HEK293 (cell line): ENCODE measurements around the gene ANTXR2.

Experiments
- CTCF ChIA-PET: fragments of 350-600 bp; formaldehyde crosslinking; extraction: SDS; loops from one replicate; lab custom pipeline; 2021; ENCODE audit warnings: antibody characterized with exemption; lab: Yijun Ruan, JAX
- POLR2A ChIA-PET: fragments of 300-600 bp; formaldehyde crosslinking; extraction: SDS; loops from one replicate; lab custom pipeline; 2020; ENCODE audit warnings: antibody characterized with exemption, inconsistent platforms; lab: Yijun Ruan, JAX
- H3K27ac ChIP-seq: fragments of 200-500 bp; sonication (Bioruptor generic); 2 replicates; pipeline ENCODE4 v1.5.1; 2014; ENCODE audit warnings: low read depth, low read length, control low read depth, inconsistent platforms; ENCODE audit errors: extremely low read depth
- H3K36me3 ChIP-seq, 2 experiments: fragments of 200-500 bp in 1 of 2; sonication (Bioruptor generic) in 1 of 2; 1 replicate in 1 of 2; 2 replicates in 1 of 2; pipeline ENCODE4 v1.5.1; 2014 to 2017; ENCODE audit warnings: inconsistent platforms in 2 of 2, low read length in 2 of 2; ENCODE audit not compliant: control insufficient read depth in 2 of 2, insufficient read depth in 1 of 2
- H3K4me1 ChIP-seq: fragments of 200-500 bp; sonication (Bioruptor generic); 2 replicates; pipeline ENCODE4 v1.5.1; 2014; ENCODE audit warnings: mild to moderate bottlenecking, low read length, inconsistent platforms; ENCODE audit not compliant: control insufficient read depth, insufficient read depth
- H3K4me3 ChIP-seq: 2 replicates; pipeline ENCODE4 v1.5.1; 2011; ENCODE audit warnings: low read depth, mild to moderate bottlenecking, control low read depth, low read length, moderate library complexity
- H3K9me3 ChIP-seq: fragments of 200-500 bp; sonication (Bioruptor generic); 2 replicates; pipeline ENCODE4 v1.5.1; 2014; ENCODE audit warnings: low read depth, low read length, inconsistent platforms; ENCODE audit not compliant: control insufficient read depth, insufficient read depth
- CTCF ChIP-seq: fragments of 450-650 bp; formaldehyde crosslinking; IDR thresholded peaks from 2 replicates; pipeline ENCODE4 v1.5.1; 2016; ENCODE audit warnings: missing biosample characterization, missing genetic modification characterization
- GLI2 ChIP-seq: fragments of 450-650 bp; formaldehyde crosslinking; IDR thresholded peaks from 2 replicates; pipeline ENCODE4; 2017; ENCODE audit warnings: missing biosample characterization, missing genetic modification characterization, low read depth, borderline replicate concordance
- TSHZ1 ChIP-seq: fragments of 450-650 bp; formaldehyde crosslinking; IDR thresholded peaks from 2 replicates; pipeline ENCODE4 v1.5.1; 2016; ENCODE audit warnings: missing biosample characterization, missing genetic modification characterization, borderline replicate concordance
- ZBTB44 ChIP-seq: fragments of 450-650 bp; IDR thresholded peaks from 2 replicates; pipeline ENCODE4 v1.5.1; 2018; ENCODE audit warnings: missing biosample characterization, mild to moderate bottlenecking, missing genetic modification characterization
- ZFP3 ChIP-seq: fragments of 450-650 bp; formaldehyde crosslinking; IDR thresholded peaks from 2 replicates; pipeline ENCODE4 v1.5.1; 2016; ENCODE audit warnings: low read depth, missing biosample characterization, missing genetic modification characterization
- ZNF174 ChIP-seq: fragments of 450-650 bp; formaldehyde crosslinking; IDR thresholded peaks from 2 replicates; pipeline ENCODE4 v1.5.0; 2017; ENCODE audit warnings: missing biosample characterization, mild to moderate bottlenecking, missing genetic modification characterization
- ZNF248 ChIP-seq: fragments of 450-650 bp; formaldehyde crosslinking; IDR thresholded peaks from 2 replicates; pipeline ENCODE4 v1.5.1; 2017; ENCODE audit warnings: missing biosample characterization, missing genetic modification characterization
- ZNF266 ChIP-seq: fragments of 450-650 bp; formaldehyde crosslinking; IDR thresholded peaks from 2 replicates; pipeline ENCODE4 v1.5.1; 2016; ENCODE audit warnings: missing biosample characterization, missing genetic modification characterization, low read depth
- ZNF350 ChIP-seq: fragments of 450-650 bp; formaldehyde crosslinking; IDR thresholded peaks from 2 replicates; pipeline ENCODE4 v1.5.0; 2017; ENCODE audit warnings: missing biosample characterization, mild to moderate bottlenecking, missing genetic modification characterization
- ZNF426 ChIP-seq: fragments of 450-650 bp; formaldehyde crosslinking; IDR thresholded peaks from 2 replicates; pipeline ENCODE4 v1.5.1; 2017; ENCODE audit warnings: missing biosample characterization, missing genetic modification characterization, mild to moderate bottlenecking, inconsistent platforms, moderate library complexity
- ZNF48 ChIP-seq: fragments of 450-650 bp; formaldehyde crosslinking; IDR thresholded peaks from 2 replicates; pipeline ENCODE4 v1.5.1; 2016; ENCODE audit warnings: missing biosample characterization, missing genetic modification characterization
- ZNF677 ChIP-seq: fragments of 450-650 bp; IDR thresholded peaks from 2 replicates; pipeline ENCODE4 v1.5.0; 2018; ENCODE audit warnings: missing biosample characterization, mild to moderate bottlenecking, missing genetic modification characterization, moderate library complexity

ANTXR2 gene

GRCh38 chr4:80053140-80053910 lies 19.7 kb downstream of the ANTXR2 start:
- Histone ChIP-seq H3K36me3 (peaks cover 0 to 3% of the 10 kb centered on the region in 2 experiments; a peak in 1 of 3 replicates), H3K9me3 (no peaks in the 10 kb centered on the region), H3K4me1 (no peaks in the 10 kb centered on the region), H3K27ac (no peak overlapping the region), H3K4me3 (no peak overlapping the region)
- ChIA-PET POLR2A (no interaction called here), CTCF (no interaction called here)
- TF ChIP-seq ZBTB44 (tag by site-specific recombination), result no peak
- no peak for TF ChIP-seq GLI2 (tag by site-specific recombination)
- TF ChIP-seq ZNF266, result no peak
- TF ChIP-seq ZNF677, result no peak
- TF ChIP-seq ZNF426 (tag by site-specific recombination), result no peak
- TF ChIP-seq, all 188 proteins: peak for 0

GRCh38 chr4:80049813-80050534 lies 23.1 kb downstream of the ANTXR2 start:
- CTCF ChIA-PET, result no interaction called here

More at GRCh38 chr4:80049813-80050534, 23.1 kb downstream of the ANTXR2 start:
- no peak for TF ChIP-seq ZNF174 (tag by site-specific recombination)
- no peak for TF ChIP-seq ZNF48 (tag by site-specific recombination)
- TF ChIP-seq CTCF (tag by site-specific recombination), result no peak
- no peak for TF ChIP-seq ZNF350 (tag by site-specific recombination)
- no peak for TF ChIP-seq ZFP3 (tag by site-specific recombination)
- no peak for TF ChIP-seq TSHZ1 (tag by site-specific recombination)
- no peak for TF ChIP-seq ZNF248 (tag by site-specific recombination)
- Histone ChIP-seq H3K36me3 (peaks cover 0 to under 1% of the 10 kb centered on the region in 2 experiments; a peak in 1 of 3 replicates), H3K27ac (no peak overlapping the region), H3K9me3 (no peaks in the 10 kb centered on the region), H3K4me3 (no peak overlapping the region), H3K4me1 (no peaks in the 10 kb centered on the region)
- POLR2A ChIA-PET, result no interaction called here
